ENCODE data around the gene CTF1.

DNA sequence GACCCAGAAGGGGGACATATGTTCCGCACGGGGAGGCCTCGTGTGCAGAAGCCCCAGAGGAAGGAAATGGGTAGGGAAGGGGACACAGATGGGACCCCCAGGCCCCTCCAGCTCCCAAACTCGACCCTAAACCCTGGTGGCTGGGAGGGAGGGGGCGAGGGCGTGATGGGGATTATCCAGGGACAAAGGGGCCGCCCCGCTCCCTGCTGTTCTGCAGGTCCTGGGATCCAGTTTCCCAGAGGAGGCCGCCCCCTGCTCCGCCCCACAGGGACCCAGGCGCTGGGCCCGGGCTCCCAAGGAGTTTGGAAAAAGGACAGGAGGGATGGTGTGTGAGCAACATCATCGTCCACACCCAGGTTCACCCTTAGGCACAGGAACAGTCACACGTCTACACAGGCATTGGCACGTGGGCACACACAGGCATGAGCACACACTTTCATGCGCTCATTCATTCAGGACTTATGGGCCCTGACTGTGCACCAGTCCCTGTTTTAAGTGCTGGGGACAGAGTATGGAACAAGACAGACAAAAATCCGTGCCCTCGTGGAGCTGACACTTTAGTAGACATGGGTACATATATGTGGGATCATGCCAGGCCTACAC is 14.1 kb downstream of the CTF1 start:
- TF ChIP-seq, protein P1, sequence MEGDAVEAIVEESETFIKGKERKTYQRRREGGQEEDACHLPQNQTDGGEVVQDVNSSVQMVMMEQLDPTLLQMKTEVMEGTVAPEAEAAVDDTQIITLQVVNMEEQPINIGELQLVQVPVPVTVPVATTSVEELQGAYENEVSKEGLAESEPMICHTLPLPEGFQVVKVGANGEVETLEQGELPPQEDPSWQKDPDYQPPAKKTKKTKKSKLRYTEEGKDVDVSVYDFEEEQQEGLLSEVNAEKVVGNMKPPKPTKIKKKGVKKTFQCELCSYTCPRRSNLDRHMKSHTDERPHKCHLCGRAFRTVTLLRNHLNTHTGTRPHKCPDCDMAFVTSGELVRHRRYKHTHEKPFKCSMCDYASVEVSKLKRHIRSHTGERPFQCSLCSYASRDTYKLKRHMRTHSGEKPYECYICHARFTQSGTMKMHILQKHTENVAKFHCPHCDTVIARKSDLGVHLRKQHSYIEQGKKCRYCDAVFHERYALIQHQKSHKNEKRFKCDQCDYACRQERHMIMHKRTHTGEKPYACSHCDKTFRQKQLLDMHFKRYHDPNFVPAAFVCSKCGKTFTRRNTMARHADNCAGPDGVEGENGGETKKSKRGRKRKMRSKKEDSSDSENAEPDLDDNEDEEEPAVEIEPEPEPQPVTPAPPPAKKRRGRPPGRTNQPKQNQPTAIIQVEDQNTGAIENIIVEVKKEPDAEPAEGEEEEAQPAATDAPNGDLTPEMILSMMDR (IDR thresholded peaks at IDR 0.05): no peak
- TF ChIP-seq POLR2A (IDR thresholded peaks at IDR 0.05): no peak
